A673 (cell line): Measurements from ENCODE around the gene ADK.

Experiments used
- EZH2 ChIP-seq: fragments of 200-600 bp; sonication (generic); IDR thresholded peaks from 2 replicates; pipeline ENCODE4 v1.6.1; 2017; ENCODE audit warnings: borderline replicate concordance, low read depth, mild to moderate bottlenecking, mixed read lengths, antibody characterized with exemption, low read length; ENCODE audit not compliant: poor library complexity, severe bottlenecking
- TF ChIP-seq, protein P1 (sequence below): fragments of 300-800, 200-600 bp; sonication (generic); conservative IDR thresholded peaks from 2 replicates; pipeline ENCODE4 v1.5.1; 2017; ENCODE audit warnings: low read depth, mild to moderate bottlenecking, antibody characterized with exemption, low read length, moderate library complexity, mixed read lengths

- TF ChIP-seq, protein P1, sequence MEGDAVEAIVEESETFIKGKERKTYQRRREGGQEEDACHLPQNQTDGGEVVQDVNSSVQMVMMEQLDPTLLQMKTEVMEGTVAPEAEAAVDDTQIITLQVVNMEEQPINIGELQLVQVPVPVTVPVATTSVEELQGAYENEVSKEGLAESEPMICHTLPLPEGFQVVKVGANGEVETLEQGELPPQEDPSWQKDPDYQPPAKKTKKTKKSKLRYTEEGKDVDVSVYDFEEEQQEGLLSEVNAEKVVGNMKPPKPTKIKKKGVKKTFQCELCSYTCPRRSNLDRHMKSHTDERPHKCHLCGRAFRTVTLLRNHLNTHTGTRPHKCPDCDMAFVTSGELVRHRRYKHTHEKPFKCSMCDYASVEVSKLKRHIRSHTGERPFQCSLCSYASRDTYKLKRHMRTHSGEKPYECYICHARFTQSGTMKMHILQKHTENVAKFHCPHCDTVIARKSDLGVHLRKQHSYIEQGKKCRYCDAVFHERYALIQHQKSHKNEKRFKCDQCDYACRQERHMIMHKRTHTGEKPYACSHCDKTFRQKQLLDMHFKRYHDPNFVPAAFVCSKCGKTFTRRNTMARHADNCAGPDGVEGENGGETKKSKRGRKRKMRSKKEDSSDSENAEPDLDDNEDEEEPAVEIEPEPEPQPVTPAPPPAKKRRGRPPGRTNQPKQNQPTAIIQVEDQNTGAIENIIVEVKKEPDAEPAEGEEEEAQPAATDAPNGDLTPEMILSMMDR, result no peak
- no peak for TF ChIP-seq EZH2
These were observed 435.1 kb downstream of the ADK start for GRCh38 chr10:74586088-74586585.
